H9 (cell line): Measurements from ENCODE around the gene RALGAPA1. TPM values are rescaled to one million over a fixed set of nuclear protein-coding genes. Genes with fewer than 3 reads are reported as not detected.

Source experiments
- DNase-seq: peaks from one replicate; pipeline ENCODE4 v3.0.0-alpha.2; 2017
- H2AFZ ChIP-seq: one replicate; pipeline ENCODE4 v1.6.1; 2013; ENCODE audit warnings: mild to moderate bottlenecking, low read length, control low read depth, moderate library complexity
- H2AK5ac ChIP-seq: 2 replicates; pipeline ENCODE4 v1.6.1; 2013; ENCODE audit warnings: low read length, control low read depth, mixed read lengths; ENCODE audit not compliant: insufficient read length
- H2BK120ac ChIP-seq: one replicate; pipeline ENCODE4 v1.6.1; 2013; ENCODE audit warnings: low read depth, mild to moderate bottlenecking, low read length, control low read depth, inconsistent platforms; ENCODE audit not compliant: poor library complexity, severe bottlenecking
- H2BK12ac ChIP-seq: 2 replicates; pipeline ENCODE4 v1.6.1; 2013; ENCODE audit warnings: low read length, control low read depth, mixed read lengths, low read depth; ENCODE audit not compliant: insufficient read length
- H2BK15ac ChIP-seq: 2 replicates; pipeline ENCODE4 v1.6.1; 2013; ENCODE audit warnings: low read depth, low read length, control low read depth
- H2BK20ac ChIP-seq: one replicate; pipeline ENCODE4 v1.6.1; 2013; ENCODE audit warnings: low read depth, mild to moderate bottlenecking, low read length, control low read depth, inconsistent platforms; ENCODE audit not compliant: poor library complexity, severe bottlenecking
- H2BK5ac ChIP-seq: 2 replicates; pipeline ENCODE4 v1.6.1; 2013; ENCODE audit warnings: low read length, control low read depth, mixed read lengths; ENCODE audit not compliant: insufficient read length
- H3K14ac ChIP-seq: 2 replicates; pipeline ENCODE4 v1.6.1; 2013; ENCODE audit warnings: low read length, control low read depth; ENCODE audit not compliant: insufficient read depth
- H3K18ac ChIP-seq: 2 replicates; pipeline ENCODE4 v1.6.1; 2013; ENCODE audit warnings: low read depth, mild to moderate bottlenecking, mixed read lengths, low read length, control low read depth; ENCODE audit not compliant: insufficient read length
- H3K23ac ChIP-seq: 2 replicates; pipeline ENCODE4 v1.6.1; 2013; ENCODE audit warnings: low read length, control low read depth, mixed read lengths, low read depth; ENCODE audit not compliant: insufficient read length
- H3K23me2 ChIP-seq: 2 replicates; pipeline ENCODE4 v1.6.1; 2013; ENCODE audit warnings: low read depth, mild to moderate bottlenecking, mixed read lengths, low read length, control low read depth; ENCODE audit not compliant: insufficient read length, poor library complexity, severe bottlenecking
- H3K27ac ChIP-seq: 2 replicates; pipeline ENCODE4 v1.5.1; 2013; ENCODE audit warnings: low read length, control low read depth, mixed read lengths, low read depth; ENCODE audit not compliant: insufficient read length
- H3K27me3 ChIP-seq: 2 replicates; pipeline ENCODE4 v1.6.1; 2013; ENCODE audit warnings: low read length, control low read depth, inconsistent platforms; ENCODE audit not compliant: insufficient read depth
- H3K4ac ChIP-seq: 2 replicates; pipeline ENCODE4 v1.6.1; 2013; ENCODE audit warnings: low read depth, mild to moderate bottlenecking, control low read depth, inconsistent platforms, low read length, moderate library complexity
- H3K4me1 ChIP-seq: 2 replicates; pipeline ENCODE4 v1.6.1; 2013; ENCODE audit warnings: low read length, control low read depth, inconsistent platforms; ENCODE audit not compliant: insufficient read depth
- H3K4me2 ChIP-seq: 2 replicates; pipeline ENCODE4 v1.6.1; 2013; ENCODE audit warnings: low read length, control low read depth, mixed read lengths; ENCODE audit not compliant: insufficient read length, insufficient read depth
- H3K56ac ChIP-seq: 2 replicates; pipeline ENCODE4 v1.6.1; 2013; ENCODE audit warnings: low read depth, mild to moderate bottlenecking, mixed read lengths, low read length, control low read depth; ENCODE audit not compliant: insufficient read length
- H3K79me1 ChIP-seq: 2 replicates; pipeline ENCODE4 v1.6.1; 2013; ENCODE audit warnings: low read depth, mild to moderate bottlenecking, moderate library complexity, low read length, control low read depth, inconsistent platforms; ENCODE audit not compliant: insufficient read depth, poor library complexity, severe bottlenecking
- H3K79me2 ChIP-seq: 2 replicates; pipeline ENCODE4 v1.6.1; 2013; ENCODE audit warnings: low read length, control low read depth, inconsistent platforms; ENCODE audit not compliant: insufficient read depth
- H3K9ac ChIP-seq: 2 replicates; pipeline ENCODE4 v1.6.1; 2013; ENCODE audit warnings: low read length, control low read depth, mixed read lengths; ENCODE audit not compliant: insufficient read length; ENCODE audit errors: extremely low read depth
- H3K9me3 ChIP-seq: one replicate; pipeline ENCODE4 v1.6.1; 2013; ENCODE audit warnings: low read depth, low read length, inconsistent platforms; ENCODE audit not compliant: control insufficient read depth
- H3T11ph ChIP-seq: one replicate; pipeline ENCODE4 v1.6.1; 2013; ENCODE audit warnings: mild to moderate bottlenecking, low read length, control low read depth, inconsistent platforms
- H4K20me1 ChIP-seq: one replicate; pipeline ENCODE4 v1.6.1; 2013; ENCODE audit not compliant: control insufficient read depth, insufficient read length, insufficient read depth
- H4K5ac ChIP-seq: 2 replicates; pipeline ENCODE4 v1.6.1; 2013; ENCODE audit warnings: low read depth, mild to moderate bottlenecking, mixed read lengths, low read length, control low read depth; ENCODE audit not compliant: insufficient read length
- H4K8ac ChIP-seq: replicated peaks from 2 replicates; pipeline ENCODE4 v1.6.1; 2013; ENCODE audit warnings: low read length, control low read depth, mixed read lengths, low read depth; ENCODE audit not compliant: insufficient read length
- H4K91ac ChIP-seq: 2 replicates; pipeline ENCODE4 v1.6.1; 2013; ENCODE audit warnings: low read depth, mild to moderate bottlenecking, moderate library complexity, mixed read lengths, low read length, control low read depth; ENCODE audit not compliant: insufficient read length
- H3K27ac Mint-ChIP-seq, 3 experiments: 2 replicates in 2 of 3; 3 replicates in 1 of 3; pipeline ENCODE4 v1.8.0; 2020 to 2021; ENCODE audit warnings: mixed read lengths in 3 of 3, mild to moderate bottlenecking in 1 of 3, moderate library complexity in 1 of 3
- H3K27me3 Mint-ChIP-seq: 2 replicates; pipeline ENCODE4 v1.8.0; 2021; ENCODE audit warnings: low read depth, mild to moderate bottlenecking, moderate library complexity, mixed read lengths
- H3K36me3 Mint-ChIP-seq, 3 experiments: 2 replicates in 2 of 3; 3 replicates in 1 of 3; pipeline ENCODE4 v1.8.0; 2020 to 2021; ENCODE audit warnings: low read depth in 3 of 3, mixed read lengths in 3 of 3; ENCODE audit not compliant: insufficient read depth in 1 of 3
- H3K4me1 Mint-ChIP-seq, 2 experiments: 2 replicates each; pipeline ENCODE4 v1.8.0; 2020; ENCODE audit warnings: mixed read lengths in 2 of 2
- H3K4me3 Mint-ChIP-seq, 2 experiments: 2 replicates in 1 of 2; 3 replicates in 1 of 2; pipeline ENCODE4 v1.8.0; 2020 to 2021; ENCODE audit warnings: mild to moderate bottlenecking in 2 of 2, mixed read lengths in 2 of 2, moderate library complexity in 1 of 2
- H3K9me3 Mint-ChIP-seq, 2 experiments: 2 replicates in 1 of 2; 3 replicates in 1 of 2; pipeline ENCODE4 v1.8.0; 2020; ENCODE audit warnings: mild to moderate bottlenecking in 2 of 2, mixed read lengths in 2 of 2, moderate library complexity in 1 of 2
- CTCF ChIP-seq: fragments of 200-600 bp; sonication (generic); conservative IDR thresholded peaks from 3 replicates; pipeline ENCODE4 v1.8.0; 2021; ENCODE audit warnings: antibody characterized with exemption, mild to moderate bottlenecking
- WGBS: extraction: QIAGEN DNeasy Blood & Tissue Kit; methylation state at CpG from one replicate; pipeline ENCODE4 v1.1.7; 2013; ENCODE audit warnings: missing lambda C conversion rate, low lambda C conversion rate, mixed read lengths; ENCODE audit not compliant: insufficient read length; ENCODE audit errors: extremely low coverage; 5-methylcytosine and 5-hydroxymethylcytosine counted together
- total RNA-seq: library from RNA; stranded (reverse); gene quantifications from 2 replicates; pipeline ENCODE4 v1.2.1, GENCODE V29; 2021

RALGAPA1 gene
- total RNA-seq, 1 experiment from 2014 or later = 29.8 TPM

- H2AK5ac ChIP-seq = no peak overlapping the region
- no peak overlapping the region for H2BK12ac ChIP-seq
- H3K9me3 ChIP-seq = no peaks in the 10 kb centered on the region
- no peak for TF ChIP-seq CTCF
- no peaks in the 10 kb centered on the region for H3K27me3 ChIP-seq
- H4K5ac ChIP-seq = no peak overlapping the region
- H4K8ac ChIP-seq = no peak overlapping the region
- no peak overlapping the region for H3K18ac ChIP-seq
- no peak overlapping the region for H3K56ac ChIP-seq
- H3K79me1 ChIP-seq = no peaks in the 10 kb centered on the region
- Mint-ChIP-seq H3K36me3 (no peaks in the 10 kb centered on the region; a peak in 1 of 7 replicates), H3K4me1 (no peaks in the 10 kb centered on the region), H3K9me3 (no peaks in the 10 kb centered on the region; a peak in 1 of 5 replicates), H3K4me3 (no peak overlapping the region), H3K27me3 (no peaks in the 10 kb centered on the region), H3K27ac (no peak overlapping the region)
- H2BK15ac ChIP-seq = no peak overlapping the region
- DNase-seq = no peak
- H3K4me1 ChIP-seq = no peaks in the 10 kb centered on the region
- H3K27ac ChIP-seq = no peak overlapping the region
- H3K4me2 ChIP-seq = no peak overlapping the region
- H2BK5ac ChIP-seq = no peak overlapping the region
- no CpG with 5 or more reads among the region's 2 CpGs for WGBS
- H4K91ac ChIP-seq = no peak overlapping the region
- H3K23ac ChIP-seq = no peak overlapping the region
- H3K4ac ChIP-seq = no peak overlapping the region
- H4K20me1 ChIP-seq = no peaks in the 10 kb centered on the region
- no peak overlapping the region for H3K9ac ChIP-seq
- H3K79me2 ChIP-seq = no peaks in the 10 kb centered on the region
- no peak overlapping the region for H3K14ac ChIP-seq
- no peak overlapping the region for H3T11ph ChIP-seq
- no peaks in the 10 kb centered on the region for H3K23me2 ChIP-seq
- no peak overlapping the region for H2BK120ac ChIP-seq
- H2AFZ ChIP-seq = no peak overlapping the region
- no peak overlapping the region for H2BK20ac ChIP-seq
These were observed 235.2 kb downstream of the RALGAPA1 start for GRCh38 chr14:35573911-35574310.
